Muscle of back (tissue), 11 donors: ENCODE measurements around the gene ITPKB. TPM values are rescaled to one million over a fixed set of nuclear protein-coding genes. Genes with fewer than 3 reads are reported as not detected.

Source experiments
- DNase-seq, 3 donors: peaks; one replicate each; pipeline versions ENCODE4 v3.0.0 to v3.0.0-alpha.2; 2013
- polyA plus RNA-seq, 10 donors: library from polyadenylated mRNA; unstranded; fragments of 120-200 nt; gene quantifications; one replicate each; pipeline ENCODE4 v1.2.1, GENCODE V29; 2013; ENCODE audit not compliant: insufficient read length in 10 of 10

Gene ITPKB
- polyA plus RNA-seq, 10 donors = 21.1 to 30.5 (median 24.7) TPM

DNA sequence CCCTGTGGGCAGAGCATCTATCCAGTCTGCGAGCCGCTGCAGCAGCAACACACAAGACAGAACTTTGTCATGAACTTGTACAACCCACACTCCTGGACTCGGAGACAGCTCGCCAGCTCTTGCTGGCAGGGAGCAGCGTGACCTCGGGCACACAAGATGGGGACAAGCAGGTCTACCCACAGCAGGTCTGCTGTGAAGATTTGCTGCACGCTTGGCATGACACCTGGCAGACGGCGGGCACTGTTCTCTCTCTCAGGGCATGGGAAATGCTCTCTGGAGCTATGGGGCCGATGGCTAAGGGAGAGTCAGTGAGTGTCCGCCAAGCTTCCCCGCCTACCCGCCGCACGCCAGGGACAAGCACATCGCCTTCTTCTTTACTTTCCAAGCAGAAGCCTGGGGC, 100.5 kb downstream of the ITPKB start:
- DNase-seq = no peak

DNA sequence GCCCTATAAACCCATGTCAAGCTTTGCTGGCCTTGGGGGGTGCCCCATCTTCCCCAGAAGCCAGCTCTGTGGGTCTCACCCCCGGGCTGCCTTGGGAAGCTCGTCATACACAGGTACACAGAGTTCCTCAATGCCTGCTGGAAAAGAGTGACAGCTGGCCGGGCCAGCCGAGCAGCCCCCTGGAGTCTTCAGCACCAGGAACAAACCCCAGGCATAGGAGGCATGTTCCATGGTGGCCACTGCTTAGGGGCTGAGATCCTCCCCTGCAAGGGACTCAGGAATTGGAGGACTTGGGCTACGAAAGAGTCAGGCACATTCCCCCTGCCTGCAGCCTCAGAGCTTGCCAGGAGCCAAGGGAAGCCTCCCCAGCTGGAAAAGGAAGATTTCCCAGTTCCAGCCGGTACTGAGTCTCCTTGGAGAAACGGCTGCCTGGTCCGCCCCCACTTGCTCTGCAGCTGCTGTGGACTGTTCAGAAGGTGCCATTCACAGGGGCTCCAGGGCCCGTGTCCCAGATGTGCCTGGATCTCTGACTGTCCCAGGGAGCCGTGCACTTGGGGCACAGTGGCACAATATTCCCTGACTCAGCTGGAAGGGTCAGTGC, 101.0 kb downstream of the ITPKB start:
- peak in 1 of 3 donors; percentile 83 for DNase-seq

DNA sequence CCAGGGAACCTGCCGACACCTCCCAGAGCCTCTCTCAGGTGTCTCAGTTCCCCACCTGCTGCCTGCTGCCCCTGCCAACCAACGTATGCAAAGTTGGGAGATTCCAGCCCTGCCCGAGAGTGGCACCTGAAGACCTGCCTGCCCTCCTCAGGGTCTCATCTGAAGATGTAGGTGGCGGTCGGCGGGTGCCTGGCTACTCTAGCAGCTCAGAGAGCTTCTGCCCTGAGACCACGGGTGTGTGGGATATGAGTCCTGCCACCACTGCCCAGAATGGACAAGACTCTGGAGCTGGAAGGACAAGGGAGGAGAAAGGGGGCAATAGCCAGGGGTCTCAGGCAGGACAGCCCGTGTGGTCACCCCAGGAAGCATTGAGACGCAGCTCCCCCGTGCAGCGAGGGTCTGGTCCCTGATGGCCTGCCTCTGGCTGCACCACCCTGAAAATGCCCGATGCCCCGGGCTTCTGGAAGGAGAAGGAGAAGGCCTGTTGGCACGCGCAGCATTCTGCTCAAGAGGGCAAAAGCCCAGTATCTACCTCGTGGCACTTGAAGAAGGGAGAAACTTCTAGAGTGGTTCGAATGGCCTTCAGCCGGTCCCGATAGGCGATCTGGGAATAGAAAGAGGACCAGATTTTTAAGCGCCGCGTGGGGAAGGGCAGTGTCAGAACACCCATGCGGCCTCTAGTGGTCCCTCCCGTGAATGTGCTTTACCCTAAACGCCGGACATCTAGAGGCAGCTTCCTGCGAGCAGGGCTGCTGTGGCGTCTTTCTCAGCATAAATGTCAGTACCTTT, 101.7 kb downstream of the ITPKB start:
- DNase-seq = peak in 1 of 3 donors; percentile 74

DNA sequence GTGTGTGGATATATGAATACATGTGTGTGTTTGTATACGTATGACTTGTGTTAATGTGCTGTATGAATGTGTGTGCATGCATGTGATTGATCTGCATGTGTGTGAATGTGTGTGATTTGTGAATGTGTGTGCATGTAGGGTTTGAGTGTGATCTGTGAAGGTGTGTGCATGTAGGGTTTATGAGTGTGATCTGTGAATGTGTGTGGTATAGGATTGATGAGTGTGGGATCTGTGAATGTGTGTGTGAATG, 102.3 kb downstream of the ITPKB start:
- DNase-seq = no peak

DNA sequence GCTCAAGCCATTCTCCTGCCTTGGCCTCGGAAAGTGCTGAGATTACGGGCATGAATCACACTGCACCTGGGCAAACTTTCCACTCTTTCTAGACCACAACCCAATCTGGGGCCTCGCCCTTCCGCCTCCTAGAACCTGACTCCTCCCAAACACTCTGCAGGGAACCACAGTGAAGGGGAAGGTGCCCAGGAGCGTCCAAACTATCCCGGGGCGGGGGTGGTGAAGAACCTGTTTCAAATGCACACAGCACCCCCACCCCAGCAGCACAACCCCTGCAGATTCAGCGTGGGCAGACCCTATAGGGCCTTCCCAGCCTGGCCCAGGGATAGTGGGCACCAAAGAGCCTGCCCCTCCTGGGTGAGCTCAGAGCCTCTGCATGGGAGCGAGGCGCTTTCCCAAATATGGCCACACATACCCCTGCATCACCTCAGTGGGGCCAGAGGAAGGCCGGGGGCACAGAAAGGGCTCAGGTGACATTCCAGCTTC, 103.6 kb downstream of the ITPKB start:
- DNase-seq = no peak

DNA sequence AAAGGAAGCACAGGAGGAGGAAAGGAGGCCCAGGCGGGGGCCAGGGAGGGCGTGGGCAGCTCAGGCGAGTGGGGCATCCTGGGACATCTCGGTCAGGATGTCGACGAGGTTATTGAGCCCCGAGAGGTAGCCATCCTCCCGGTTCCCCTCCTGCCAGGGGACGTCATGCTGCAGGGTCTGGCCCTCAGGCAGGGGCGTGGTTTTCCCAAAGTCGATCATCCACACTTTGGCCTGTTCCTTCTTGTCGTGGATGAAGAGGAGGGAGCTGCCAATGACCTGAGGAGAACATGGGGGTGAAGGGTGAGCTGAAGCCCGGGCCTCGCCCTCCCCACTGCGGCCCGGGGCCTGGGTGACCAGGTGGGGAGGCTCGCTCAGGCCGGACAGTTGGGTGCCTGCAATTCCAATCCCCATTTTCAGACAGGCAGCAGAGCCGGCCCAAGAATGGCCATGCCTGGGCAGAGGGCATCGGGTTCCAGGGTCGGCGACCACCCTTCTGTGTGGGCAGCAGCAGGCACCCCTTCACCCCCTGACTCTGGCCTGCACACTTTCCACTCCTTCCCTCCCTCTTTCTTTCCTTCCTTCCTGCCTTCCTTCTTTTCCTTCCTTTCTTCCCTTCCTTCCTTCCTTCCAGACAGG, 104.4 kb downstream of the ITPKB start:
- no peak for DNase-seq

DNA sequence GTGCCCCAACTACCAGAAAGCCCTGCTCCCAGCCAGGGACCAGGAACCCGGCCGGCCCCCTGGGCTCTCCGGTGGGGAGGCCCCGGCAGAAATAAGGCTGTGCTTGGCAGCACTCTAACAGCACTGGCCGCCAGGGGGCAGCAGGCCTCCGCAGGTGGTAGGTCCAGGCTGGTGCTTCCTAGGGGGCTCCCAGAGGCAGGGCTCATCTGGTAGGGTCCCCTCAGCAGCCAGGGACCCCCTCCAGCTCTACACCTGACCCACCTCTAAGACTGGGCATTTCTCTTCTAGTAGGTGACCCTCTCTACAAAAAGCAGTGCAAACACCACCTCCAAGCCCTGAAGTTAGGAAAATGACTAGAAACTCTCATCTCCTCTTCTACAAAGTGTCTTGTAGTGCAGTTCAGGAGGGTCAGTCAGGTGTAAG, 104.9 kb downstream of the ITPKB start:
- DNase-seq = peak in 2 of 3 donors; percentile 82 to 87

DNA sequence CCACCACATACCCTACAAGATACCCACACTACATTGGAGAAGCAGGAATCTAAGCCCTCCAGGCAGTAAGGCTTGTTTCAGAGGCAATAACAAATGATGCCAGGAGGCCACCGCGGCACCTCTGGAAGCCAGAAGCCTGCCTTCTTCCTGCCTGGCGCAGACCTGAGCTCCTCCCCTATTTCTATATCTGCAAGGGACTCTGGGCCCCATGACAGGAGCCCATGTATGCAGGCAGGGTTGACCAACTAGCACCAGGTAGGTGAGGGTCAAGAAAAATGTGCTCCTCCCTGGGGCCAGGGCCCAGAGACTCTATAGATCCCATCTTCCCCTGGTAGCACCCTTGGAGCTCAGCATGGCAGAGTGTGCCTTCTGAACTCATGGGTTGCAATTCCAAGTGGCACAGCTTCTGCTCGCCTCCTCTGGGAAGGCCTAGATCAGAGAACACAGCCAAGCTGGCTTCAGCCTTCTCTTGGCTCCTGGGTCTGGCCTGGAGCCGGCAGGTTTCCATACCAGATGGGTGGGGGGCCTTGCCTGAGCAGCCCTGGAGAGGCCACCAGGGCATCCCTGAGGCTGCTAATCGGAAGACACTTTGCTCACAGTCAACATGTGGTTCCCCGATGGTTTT, 105.4 kb downstream of the ITPKB start:
- no peak for DNase-seq

DNA sequence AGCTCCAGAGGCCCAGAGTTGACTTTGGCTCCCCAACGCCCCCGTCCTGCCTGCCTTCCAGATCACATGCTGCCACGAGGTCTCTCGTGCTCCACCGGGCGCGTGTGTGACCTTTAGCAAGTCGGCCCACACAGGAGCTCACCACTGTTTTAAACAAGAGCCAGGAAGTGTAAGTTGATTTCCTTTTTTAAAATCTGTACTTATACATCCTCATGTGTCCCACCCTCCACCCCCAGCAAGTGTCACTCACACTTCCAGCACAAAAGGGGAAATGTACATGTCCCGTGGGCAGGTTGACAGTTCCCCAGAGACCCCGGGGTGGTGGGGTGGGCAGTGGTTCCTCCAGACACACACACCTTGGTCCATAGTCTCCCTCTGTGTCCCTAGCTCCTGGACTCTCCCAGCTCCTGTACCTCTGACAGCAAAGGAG, 106.1 kb downstream of the ITPKB start:
- DNase-seq = no peak

DNA sequence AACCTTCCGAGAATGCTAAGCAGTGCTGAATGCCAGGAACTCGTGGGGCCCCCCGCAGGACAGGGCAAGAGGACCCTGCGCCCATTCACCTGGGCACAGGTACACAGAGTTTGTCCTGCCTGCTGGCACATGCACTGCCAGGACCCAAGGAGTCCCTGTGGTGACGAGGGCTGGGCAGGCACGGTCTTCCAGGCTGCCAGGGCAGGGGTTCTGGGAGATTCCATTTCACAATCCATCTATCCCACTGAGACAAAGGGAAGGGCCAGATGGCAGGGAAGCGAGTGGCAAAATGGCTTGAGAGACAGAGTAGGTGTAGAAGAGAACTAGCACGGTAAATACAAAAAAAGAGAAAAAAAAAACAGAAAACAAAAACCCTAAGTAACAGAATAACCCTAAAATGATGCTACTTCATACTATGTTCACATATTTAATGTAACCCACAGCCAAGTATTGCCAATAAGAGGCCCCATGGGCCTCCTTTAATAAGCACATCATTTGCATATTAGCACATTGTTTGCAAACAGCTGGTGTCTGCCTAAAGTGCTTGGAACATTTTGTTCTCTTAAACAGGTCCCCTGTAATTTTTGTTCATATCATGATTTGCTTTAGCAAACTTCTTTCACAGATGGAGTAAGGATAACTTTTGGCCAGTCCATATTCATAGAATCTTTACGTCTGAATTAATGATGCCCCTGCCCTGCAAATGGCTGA, 106.8 kb downstream of the ITPKB start:
- no peak for DNase-seq

DNA sequence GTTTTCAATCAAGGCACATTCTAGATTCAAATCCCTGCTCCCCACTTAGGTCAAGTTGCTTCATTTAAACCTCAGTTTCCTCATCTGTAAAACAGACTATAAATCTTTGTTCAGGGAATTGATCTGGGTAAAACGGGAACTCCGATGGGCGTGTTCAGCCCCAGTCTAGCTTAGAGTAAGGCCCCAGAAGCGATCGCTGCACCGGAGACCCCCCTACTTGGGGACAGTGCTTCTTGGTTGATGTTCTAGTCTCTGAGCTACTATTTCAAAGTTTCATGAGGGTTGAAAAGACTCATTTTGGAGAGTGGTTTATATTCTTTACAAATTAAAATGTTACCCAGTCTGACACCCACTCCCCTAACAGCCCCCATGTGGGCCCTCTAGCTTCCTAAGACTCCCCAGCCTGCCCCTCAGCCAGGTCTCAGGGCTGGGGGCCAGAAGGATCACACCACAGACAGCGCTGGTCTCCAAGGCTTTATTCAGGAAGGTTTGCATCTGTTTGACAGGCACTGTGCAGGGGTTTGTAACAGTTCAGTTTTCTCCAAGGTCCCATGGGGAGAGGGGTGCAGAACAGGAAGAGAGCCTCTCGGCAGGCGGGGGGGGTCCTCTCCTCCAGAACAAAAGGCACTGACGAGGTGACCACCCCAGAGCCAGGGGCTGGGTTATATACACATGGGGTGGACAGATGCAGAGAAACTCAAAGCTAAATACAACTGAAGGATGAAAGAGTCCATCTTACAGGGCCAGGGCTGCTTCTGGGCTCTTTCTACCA, 107.7 kb downstream of the ITPKB start:
- DNase-seq = no peak

DNA sequence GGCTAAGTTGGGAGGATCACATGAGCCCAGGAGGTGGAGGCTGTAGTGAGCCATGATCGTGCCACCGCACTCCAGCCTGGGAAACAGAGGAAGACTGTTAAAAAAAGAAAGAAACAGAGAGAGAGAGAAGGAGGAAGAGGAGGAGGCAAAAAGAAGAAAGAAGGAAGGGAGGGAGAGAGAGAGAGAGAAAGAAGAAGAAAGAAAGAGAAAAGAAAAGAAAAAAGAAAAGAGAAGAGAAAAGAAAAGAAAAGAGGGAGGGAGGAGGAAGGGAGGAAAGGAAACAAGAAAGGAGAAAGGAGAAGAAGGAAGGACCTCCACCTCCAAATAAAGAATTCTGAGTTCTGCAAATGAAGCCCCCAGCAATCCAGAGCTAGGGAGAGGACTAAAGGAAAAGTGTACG, 108.5 kb downstream of the ITPKB start:
- DNase-seq = no peak

DNA sequence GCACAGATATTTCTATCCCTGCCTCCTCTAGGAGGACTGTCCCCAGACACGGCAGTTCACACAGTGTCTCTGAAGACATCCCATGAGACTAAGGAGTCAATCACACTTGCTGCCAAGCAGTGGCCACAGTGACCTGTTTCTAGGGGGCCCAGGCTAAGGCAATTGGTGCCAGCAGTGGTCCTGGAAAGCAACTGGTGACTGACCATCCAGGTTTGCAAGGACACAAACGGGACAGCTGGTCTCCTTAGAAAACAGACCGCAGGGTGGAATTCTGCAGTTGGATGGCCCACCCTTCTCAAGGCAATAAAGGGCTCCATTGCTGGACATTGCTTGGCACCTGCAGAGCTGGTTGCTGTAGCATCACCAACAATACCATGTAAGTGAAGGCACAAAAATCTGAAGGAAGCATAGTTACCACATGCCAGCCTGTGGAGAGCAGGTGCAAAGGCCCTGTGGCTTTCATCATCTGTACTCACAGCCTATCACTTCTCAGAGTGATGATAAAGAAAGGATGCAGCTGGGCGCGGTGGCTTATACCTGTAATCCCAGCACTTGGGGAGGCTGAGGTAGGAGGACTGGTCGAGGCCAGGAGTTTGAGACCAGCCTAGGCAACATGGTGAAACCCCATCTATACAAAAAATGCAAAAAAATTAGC, 109.1 kb downstream of the ITPKB start:
- no peak for DNase-seq

DNA sequence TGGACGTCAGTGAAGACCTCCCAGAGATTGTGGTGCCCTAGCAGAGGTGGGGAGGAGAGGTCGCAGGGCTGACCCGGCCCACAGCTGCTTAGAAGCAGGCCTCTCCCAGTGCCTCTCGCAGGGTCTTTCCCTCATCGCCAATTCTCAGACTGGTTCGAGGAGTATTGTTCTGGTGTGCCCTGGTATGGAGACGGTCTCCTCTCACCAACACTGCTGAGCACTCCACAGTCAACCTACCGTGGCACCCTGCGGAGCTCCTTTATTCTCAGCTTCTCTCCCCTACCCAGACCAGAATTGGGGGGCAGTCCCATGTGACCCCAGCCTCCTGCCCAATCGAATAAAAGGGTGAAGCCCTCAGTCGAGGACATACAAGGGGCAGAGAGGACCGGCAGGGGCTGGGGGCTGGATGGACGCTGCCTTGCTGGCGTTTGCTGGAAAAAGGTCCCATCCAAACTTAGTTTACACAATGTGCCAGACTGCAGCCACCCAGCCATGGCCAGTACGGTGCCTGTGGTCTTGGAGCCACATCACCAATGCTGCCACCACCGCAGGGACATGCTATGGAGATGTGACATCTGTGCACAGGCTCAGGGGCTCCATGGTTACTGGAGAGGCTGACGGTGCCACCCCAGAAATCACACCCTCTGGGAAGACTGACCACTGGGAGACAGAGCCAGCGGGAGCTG, 109.7 kb downstream of the ITPKB start:
- no peak for DNase-seq

DNA sequence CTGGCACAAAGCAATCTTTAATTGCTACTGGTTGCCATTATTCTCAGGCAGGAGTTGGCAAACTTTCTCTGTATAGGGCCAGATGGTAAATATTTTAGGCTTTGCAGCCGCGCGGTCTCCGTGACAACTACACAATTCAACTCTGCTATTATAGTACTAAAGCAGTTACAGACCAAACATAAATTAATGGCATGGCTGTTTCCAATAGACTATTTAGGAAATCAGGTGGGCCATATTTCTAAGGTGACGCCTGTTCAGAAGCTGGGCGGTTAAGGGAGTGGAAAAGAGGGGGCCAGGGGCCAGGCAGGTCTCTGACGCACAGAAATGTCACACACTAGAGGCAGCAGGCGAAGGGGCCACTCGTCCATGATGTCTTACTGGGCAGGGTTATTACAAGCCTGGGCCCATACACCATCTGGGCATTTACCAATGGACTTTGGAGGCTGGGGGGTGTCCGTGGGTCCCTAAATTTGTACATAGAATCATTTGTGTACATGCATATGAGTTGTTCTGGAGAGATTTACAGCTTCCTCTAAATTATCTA, 110.4 kb downstream of the ITPKB start:
- peak in 1 of 3 donors; percentile 66 for DNase-seq

DNA sequence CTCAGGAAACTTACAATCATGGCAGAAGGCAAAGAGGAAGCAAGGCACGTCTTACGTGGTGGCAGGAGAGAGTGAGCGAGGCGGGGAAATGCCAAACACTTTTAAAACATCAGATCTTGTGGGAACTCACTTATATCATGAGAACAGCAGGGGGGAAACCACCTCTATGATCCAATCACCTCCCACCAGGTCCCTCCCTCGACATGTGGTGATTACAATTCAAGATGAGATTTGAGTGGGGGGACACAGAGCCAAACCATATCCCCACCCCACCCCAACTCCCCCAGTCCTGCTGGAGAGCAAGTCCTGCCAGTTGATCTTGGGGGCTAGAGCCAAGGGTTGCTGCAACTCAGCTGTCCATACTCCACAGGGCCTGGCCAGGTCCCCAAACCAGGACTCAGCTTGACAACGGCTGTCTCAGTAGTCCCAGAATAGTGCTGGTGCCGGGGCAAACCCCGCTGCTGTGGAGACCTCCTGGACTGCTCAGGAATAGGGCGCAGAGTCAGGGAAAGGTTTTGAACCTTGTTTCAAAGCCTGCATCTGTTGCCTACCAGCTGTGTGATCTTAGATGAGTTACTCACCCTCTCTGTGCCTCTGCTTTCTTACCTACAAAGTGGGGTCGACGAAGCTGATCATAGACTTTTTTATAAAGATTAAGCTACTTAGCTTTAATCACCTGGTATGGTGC, 111.0 kb downstream of the ITPKB start:
- no peak for DNase-seq

DNA sequence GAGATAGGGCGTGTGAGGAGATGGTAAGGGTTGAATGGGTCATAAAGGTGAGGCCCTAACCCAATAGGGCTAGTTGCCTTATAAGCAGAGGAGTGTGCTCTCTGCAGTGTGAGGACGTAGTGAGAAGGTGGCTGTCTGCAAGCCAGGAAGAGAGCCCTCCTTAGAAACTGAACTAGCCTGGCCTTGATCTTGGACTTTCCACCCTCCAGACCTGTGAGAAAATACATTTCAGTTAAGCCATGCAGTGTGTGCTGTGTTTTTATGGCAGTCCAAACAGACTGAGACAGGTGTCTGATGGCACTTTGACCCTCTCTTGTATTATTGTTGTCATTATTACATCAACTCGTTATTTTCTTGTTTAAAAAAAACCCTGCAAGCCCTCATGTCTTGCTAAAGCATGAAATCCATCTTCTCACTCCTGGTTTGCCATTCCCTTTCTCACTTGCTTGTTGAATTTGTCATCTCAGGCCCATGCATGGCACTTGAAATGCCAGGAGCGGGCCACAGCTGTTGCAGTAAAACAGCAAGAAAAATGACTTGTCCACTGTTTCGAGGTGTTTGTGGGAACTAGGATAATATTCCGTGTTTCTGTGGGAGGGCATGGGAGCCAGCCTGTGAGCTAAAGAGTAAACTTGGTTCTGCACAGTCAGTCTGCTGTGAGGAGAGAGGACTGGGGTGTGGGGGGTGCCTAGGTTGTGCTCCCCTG, 111.9 kb downstream of the ITPKB start:
- DNase-seq = no peak

DNA sequence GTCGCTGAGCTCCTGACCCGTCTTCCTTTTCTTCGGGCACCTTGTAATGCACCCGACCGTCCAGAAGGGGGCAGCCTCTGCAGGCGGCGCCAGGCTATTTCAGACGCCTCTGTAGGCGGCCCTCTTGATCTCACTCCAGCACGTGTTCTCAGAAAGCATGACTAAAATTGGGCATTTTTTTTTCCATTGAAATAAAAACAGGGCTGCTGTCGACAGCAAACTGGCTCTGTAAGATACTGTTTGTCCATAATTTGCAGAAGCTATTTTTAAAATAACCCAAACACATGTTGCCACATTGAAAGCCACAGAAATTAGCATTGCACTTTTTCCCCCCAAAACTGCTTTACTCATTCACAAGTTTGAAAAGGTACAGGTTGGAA, 112.5 kb downstream of the ITPKB start:
- DNase-seq = peak; percentile 55 to 81 (median 75)
